ENCODE results near the gene TNS3. TPM values are rescaled to one million over a fixed set of nuclear protein-coding genes. Genes with fewer than 3 reads are reported as not detected.

The TNS3 gene
- total RNA-seq, 1 experiment from 2014 or later = 9.5 TPM

DNA sequence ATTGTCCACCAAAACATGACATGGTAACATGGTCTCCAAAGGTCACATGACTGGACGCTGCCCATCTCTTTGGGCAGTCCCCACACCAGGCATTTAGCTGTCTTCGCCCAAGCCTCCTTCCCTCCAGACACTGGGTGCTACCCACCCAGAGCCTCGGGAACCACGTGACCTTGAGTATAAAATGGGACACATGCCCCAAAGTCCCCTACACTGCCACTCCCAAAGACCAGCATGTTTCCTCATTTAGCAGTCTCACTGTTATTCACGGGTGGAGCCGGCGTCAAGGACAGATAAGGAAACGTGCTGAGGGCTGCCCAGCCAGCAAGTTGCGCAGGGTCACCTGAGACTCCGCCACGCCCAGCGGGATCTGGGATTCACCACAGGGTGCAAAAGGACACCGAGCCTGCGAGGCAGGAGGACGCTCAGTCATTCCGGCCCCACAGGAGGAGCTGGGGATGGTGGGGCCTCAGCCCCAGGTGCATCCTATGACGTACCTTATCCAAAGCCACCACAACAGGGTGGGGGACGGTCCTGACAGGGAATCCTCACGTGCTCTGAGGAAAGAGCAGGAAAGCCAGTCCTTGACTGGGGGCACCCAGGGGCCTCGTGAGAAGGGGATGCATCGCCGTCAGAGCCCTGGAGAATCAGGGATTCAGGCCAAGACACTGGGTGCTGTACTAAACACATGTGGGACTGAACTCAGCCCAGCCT, 226.9 kb downstream of the TNS3 start:
- Histone ChIP-seq H3K23ac (ENCODE audit: insufficient read length, low read depth, low read length) (no peak overlapping the region), H3K79me2 (ENCODE audit: insufficient read depth, low read length) (no peaks in the 10 kb centered on the region), H4K20me1 (ENCODE audit: control insufficient read depth, insufficient read depth, insufficient read length) (no peaks in the 10 kb centered on the region), H3K14ac (ENCODE audit: insufficient read depth, low read length) (peak overlapping the region; percentile 40; the same call in 1 of the 2 replicates), H3K9me3 (ENCODE audit: control insufficient read depth, low read depth, low read length) (no peaks in the 10 kb centered on the region), H4K91ac (ENCODE audit: insufficient read length, low read depth, low read length) (no peak overlapping the region), H2BK5ac (ENCODE audit: insufficient read length, low read length) (no peak overlapping the region), H3K4me1 (ENCODE audit: insufficient read depth, low read length) (no peaks in the 10 kb centered on the region), H3K27ac (ENCODE audit: insufficient read length, low read depth, low read length) (no peak overlapping the region), H3K4me2 (ENCODE audit: insufficient read depth, insufficient read length, low read length) (no peak overlapping the region), H2BK12ac (ENCODE audit: insufficient read length, low read depth, low read length) (no peak overlapping the region), H3K9ac (ENCODE audit: extremely low read depth, insufficient read length, low read length) (no peak overlapping the region), H3K79me1 (ENCODE audit: insufficient read depth, low read depth, low read length, poor library complexity, severe bottlenecking) (no peaks in the 10 kb centered on the region), H3K27me3 (ENCODE audit: insufficient read depth, low read length) (no peaks in the 10 kb centered on the region), H4K5ac (ENCODE audit: insufficient read length, low read depth, low read length) (no peak overlapping the region), H4K8ac (replicated peaks; ENCODE audit: insufficient read length, low read depth, low read length) (no peak overlapping the region), H2BK15ac (ENCODE audit: low read depth, low read length) (no peak overlapping the region), H3T11ph (ENCODE audit: low read length) (no peak overlapping the region), H2AFZ (ENCODE audit: low read length) (no peak overlapping the region), H3K4ac (ENCODE audit: low read depth, low read length) (no peak overlapping the region), H2AK5ac (ENCODE audit: insufficient read length, low read length) (no peak overlapping the region), H2BK120ac (ENCODE audit: low read depth, low read length, poor library complexity, severe bottlenecking) (no peak overlapping the region), H3K23me2 (ENCODE audit: insufficient read length, low read depth, low read length, poor library complexity, severe bottlenecking) (no peaks in the 10 kb centered on the region), H3K56ac (ENCODE audit: insufficient read length, low read depth, low read length) (no peak overlapping the region), H3K18ac (ENCODE audit: insufficient read length, low read depth, low read length) (no peak overlapping the region), H2BK20ac (ENCODE audit: low read depth, low read length, poor library complexity, severe bottlenecking) (no peak overlapping the region)
- Mint-ChIP-seq H3K27ac (no peak overlapping the region), H3K9me3 (no peaks in the 10 kb centered on the region), H3K36me3 (ENCODE audit: insufficient read depth in 1 of 3, low read depth in 3 of 3) (no peaks in the 10 kb centered on the region; a peak in 1 of 7 replicates), H3K27me3 (ENCODE audit: low read depth) (no peaks in the 10 kb centered on the region), H3K4me1 (peaks cover 5 to 11% of the 10 kb centered on the region in 2 experiments), H3K4me3 (no peak overlapping the region)
- TF ChIP-seq, protein P1, sequence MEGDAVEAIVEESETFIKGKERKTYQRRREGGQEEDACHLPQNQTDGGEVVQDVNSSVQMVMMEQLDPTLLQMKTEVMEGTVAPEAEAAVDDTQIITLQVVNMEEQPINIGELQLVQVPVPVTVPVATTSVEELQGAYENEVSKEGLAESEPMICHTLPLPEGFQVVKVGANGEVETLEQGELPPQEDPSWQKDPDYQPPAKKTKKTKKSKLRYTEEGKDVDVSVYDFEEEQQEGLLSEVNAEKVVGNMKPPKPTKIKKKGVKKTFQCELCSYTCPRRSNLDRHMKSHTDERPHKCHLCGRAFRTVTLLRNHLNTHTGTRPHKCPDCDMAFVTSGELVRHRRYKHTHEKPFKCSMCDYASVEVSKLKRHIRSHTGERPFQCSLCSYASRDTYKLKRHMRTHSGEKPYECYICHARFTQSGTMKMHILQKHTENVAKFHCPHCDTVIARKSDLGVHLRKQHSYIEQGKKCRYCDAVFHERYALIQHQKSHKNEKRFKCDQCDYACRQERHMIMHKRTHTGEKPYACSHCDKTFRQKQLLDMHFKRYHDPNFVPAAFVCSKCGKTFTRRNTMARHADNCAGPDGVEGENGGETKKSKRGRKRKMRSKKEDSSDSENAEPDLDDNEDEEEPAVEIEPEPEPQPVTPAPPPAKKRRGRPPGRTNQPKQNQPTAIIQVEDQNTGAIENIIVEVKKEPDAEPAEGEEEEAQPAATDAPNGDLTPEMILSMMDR (conservative IDR thresholded peaks at IDR 0.05) = no peak
- DNase-seq = no peak
- no CpG with 5 or more reads among the region's 22 CpGs for WGBS (ENCODE audit: extremely low coverage, insufficient read length, low lambda C conversion rate)
